GM13977 (cell line): ENCODE results near the gene MAPK1.
"Not testable (repeated sequence)": the region's sequence is repeated elsewhere in the genome, so short reads cannot be mapped to it uniquely, and the experiment has no call there.

Source experiments
- DNase-seq: peaks from one replicate; pipeline ENCODE4 v3.0.0; 2012; ENCODE audit warnings: low spot score
- CTCF ChIP-seq: IDR thresholded peaks from 2 replicates; pipeline ENCODE4 v1.5.1; 2012; ENCODE audit warnings: mild to moderate bottlenecking, control low read depth; ENCODE audit not compliant: insufficient read depth; ENCODE audit errors: extremely low read depth, missing control alignments
- in situ Hi-C: fragments of 300-500 bp; cut with MboI; formaldehyde crosslinking; loops from one replicate; pipeline ENCODE4 v1.12.0; 2022; ENCODE audit warnings: low sequenced_read_pairs, low pct_unique_long_range_greater_than_20kb, mixed read lengths, inconsistent platforms; ENCODE audit not compliant: unreplicated experiment

The MAPK1 gene

GRCh38 chr22:21840236-21840823, 27.1 kb downstream of the MAPK1 start:
- DNase-seq, result no peak

GRCh38 chr22:21839765-21840140, 27.7 kb downstream of the MAPK1 start:
- in situ Hi-C loops, result no loop called here
- TF ChIP-seq CTCF, result no peak
- DNase-seq, result no peak

More at GRCh38 chr22:21840236-21840823, 27.1 kb downstream of the MAPK1 start:
- TF ChIP-seq CTCF, result no peak
- in situ Hi-C loops, result no loop called here

- in situ Hi-C loops, DNase-seq: not testable (repeated sequence)
Observed at GRCh38 chr22:21839104-21839764, 28.2 kb downstream of the MAPK1 start.

GRCh38 chr22:21837248-21837979, 30.0 kb downstream of the MAPK1 start:
- in situ Hi-C loops, result no loop called here
- TF ChIP-seq CTCF, result no peak
- DNase-seq, result no peak

- DNase-seq, in situ Hi-C loops: not testable (repeated sequence)
Observed at GRCh38 chr22:21836486-21836885, 31.0 kb downstream of the MAPK1 start.

- no peak for TF ChIP-seq CTCF
- DNase-seq, result no peak
- in situ Hi-C loops, result no loop called here
Observed at GRCh38 chr22:21835378-21835777, 32.1 kb downstream of the MAPK1 start.

GRCh38 chr22:21834869-21835268, 32.6 kb downstream of the MAPK1 start:
- in situ Hi-C loops, result no loop called here
- DNase-seq, result no peak
- TF ChIP-seq CTCF, result no peak
